ENCODE data around the gene ALCAM.

ALCAM gene

DNA sequence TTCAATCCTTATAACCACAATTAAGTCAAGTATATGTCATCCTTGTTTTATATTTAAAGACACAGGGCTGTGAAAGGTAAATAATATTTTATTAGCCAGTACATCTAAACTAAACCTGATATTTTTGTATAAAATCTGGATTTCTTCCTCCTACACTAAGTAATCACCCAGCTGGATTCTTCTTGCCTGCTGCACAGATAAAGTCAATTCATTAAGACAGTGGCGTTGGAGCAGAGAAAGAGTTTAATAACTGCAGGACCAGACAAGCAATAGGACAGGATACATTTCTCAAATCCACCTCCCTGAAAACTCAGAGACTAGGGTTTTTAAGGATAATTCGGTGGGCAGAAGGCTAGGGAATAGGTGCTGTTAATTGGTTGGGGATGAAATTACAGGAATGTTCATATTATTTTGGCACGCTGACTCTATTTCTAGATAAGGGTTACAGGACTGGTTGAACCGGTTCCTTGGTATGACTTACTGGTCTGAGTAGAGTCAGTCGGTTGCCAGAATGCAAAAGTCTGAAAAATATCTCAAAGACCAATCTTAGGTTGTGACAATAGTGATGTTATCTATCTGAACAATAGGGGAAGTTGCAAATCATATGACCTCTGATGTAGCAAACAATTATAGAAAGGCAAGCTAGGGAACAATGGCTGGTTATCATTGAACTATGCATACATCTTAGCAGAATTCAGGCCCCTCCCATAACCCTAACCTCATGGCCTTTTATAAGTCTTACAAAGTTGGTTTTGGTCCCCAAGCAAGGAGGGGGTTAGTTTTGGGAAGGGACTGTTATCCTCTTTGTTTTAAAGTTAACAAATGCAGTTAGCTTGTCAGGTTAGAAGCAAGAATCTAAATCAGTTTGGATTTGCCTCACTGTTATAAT lies 244.8 kb downstream of the ALCAM start:
- TF ChIP-seq POLR2AphosphoS5 (IDR thresholded peaks at IDR 0.05; ENCODE audit: low read depth, low read length) (no peak), FOXP2 (optimal IDR thresholded peaks at IDR 0.05; ENCODE audit: borderline replicate concordance, extremely low read depth, extremely low read length, insufficient read depth) (no peak), SIN3A (IDR thresholded peaks at IDR 0.05; ENCODE audit: borderline replicate concordance, insufficient read depth, low read length) (no peak), TAF1 (IDR thresholded peaks at IDR 0.05; ENCODE audit: borderline replicate concordance, insufficient read depth, low read length) (no peak)
- TF ChIP-seq, protein P1, sequence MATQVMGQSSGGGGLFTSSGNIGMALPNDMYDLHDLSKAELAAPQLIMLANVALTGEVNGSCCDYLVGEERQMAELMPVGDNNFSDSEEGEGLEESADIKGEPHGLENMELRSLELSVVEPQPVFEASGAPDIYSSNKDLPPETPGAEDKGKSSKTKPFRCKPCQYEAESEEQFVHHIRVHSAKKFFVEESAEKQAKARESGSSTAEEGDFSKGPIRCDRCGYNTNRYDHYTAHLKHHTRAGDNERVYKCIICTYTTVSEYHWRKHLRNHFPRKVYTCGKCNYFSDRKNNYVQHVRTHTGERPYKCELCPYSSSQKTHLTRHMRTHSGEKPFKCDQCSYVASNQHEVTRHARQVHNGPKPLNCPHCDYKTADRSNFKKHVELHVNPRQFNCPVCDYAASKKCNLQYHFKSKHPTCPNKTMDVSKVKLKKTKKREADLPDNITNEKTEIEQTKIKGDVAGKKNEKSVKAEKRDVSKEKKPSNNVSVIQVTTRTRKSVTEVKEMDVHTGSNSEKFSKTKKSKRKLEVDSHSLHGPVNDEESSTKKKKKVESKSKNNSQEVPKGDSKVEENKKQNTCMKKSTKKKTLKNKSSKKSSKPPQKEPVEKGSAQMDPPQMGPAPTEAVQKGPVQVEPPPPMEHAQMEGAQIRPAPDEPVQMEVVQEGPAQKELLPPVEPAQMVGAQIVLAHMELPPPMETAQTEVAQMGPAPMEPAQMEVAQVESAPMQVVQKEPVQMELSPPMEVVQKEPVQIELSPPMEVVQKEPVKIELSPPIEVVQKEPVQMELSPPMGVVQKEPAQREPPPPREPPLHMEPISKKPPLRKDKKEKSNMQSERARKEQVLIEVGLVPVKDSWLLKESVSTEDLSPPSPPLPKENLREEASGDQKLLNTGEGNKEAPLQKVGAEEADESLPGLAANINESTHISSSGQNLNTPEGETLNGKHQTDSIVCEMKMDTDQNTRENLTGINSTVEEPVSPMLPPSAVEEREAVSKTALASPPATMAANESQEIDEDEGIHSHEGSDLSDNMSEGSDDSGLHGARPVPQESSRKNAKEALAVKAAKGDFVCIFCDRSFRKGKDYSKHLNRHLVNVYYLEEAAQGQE (IDR thresholded peaks at IDR 0.05; ENCODE audit: insufficient read depth in 1 of 2, low read depth in 2 of 2, low read length in 2 of 2), result no peak

GRCh38 chr3:105613120-105613519 lies 246.4 kb downstream of the ALCAM start:
- TF ChIP-seq, protein P1 (IDR thresholded peaks at IDR 0.05; ENCODE audit: insufficient read depth in 1 of 2, low read depth in 2 of 2, low read length in 2 of 2), result no peak
- TF ChIP-seq FOXP2 (optimal IDR thresholded peaks at IDR 0.05; ENCODE audit: borderline replicate concordance, extremely low read depth, extremely low read length, insufficient read depth) (no peak), TAF1 (IDR thresholded peaks at IDR 0.05; ENCODE audit: borderline replicate concordance, insufficient read depth, low read length) (no peak), SIN3A (IDR thresholded peaks at IDR 0.05; ENCODE audit: borderline replicate concordance, insufficient read depth, low read length) (no peak), POLR2AphosphoS5 (IDR thresholded peaks at IDR 0.05; ENCODE audit: low read depth, low read length) (no peak)

DNA sequence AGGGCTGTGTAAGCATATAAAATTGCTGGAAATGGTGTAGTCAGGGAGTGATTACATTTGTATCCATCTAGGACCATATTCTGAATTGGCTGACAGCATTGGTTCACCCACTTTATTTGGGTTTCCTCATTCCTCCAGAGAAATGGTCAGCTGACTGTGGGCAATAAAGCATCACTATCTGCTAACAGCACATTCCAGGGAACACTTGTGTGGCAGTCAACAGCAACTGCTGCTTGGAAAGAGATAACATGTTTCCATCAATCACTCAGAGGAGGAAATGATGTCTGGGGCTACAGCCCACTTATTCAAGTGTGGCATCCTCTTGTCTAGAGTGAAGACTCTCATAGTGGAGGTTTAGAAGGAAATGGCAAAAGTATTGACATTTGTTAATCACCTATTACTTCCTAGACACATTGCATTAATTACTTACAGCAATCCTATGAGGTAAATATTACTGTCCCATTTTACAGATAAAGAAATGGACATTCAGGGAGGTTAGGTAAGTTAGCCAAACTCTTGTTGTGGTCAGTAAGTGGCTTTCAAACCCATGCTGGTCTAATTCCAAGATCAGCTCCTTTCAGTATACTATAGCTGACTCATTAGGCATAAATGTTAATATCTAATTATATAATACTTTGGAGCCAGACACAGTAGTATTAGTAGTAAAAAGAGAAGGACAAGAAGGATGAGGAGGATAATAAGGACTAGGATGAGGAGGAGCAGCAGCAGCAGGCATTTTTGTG lies 247.8 kb downstream of the ALCAM start:
- TF ChIP-seq, protein P1 (IDR thresholded peaks at IDR 0.05; ENCODE audit: insufficient read depth in 1 of 2, low read depth in 2 of 2, low read length in 2 of 2), result no peak
- TF ChIP-seq SIN3A (IDR thresholded peaks at IDR 0.05; ENCODE audit: borderline replicate concordance, insufficient read depth, low read length), result no peak
- no peak for TF ChIP-seq TAF1 (IDR thresholded peaks at IDR 0.05; ENCODE audit: borderline replicate concordance, insufficient read depth, low read length)
- no peak for TF ChIP-seq FOXP2 (optimal IDR thresholded peaks at IDR 0.05; ENCODE audit: borderline replicate concordance, extremely low read depth, extremely low read length, insufficient read depth)
- TF ChIP-seq POLR2AphosphoS5 (IDR thresholded peaks at IDR 0.05; ENCODE audit: low read depth, low read length), result no peak

DNA sequence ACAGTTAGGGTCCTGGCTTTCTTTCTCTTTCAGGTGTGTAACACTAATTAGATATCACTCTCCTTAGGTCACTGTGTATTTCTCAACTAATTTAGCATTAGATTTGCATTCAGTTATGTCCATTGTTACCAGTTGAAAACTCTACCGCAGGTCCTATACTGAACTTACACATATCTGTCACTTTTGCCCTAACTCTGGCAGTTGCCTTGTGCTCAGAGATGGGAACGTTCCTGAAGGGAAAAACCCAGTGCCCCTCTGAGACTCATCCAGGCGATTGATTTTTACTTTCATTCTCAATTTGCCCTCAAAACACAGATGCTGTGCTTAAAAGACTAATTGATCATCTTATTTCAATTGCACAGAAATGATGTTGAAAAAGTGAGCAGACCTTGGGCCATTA lies 249.1 kb downstream of the ALCAM start:
- no peak for TF ChIP-seq FOXP2 (optimal IDR thresholded peaks at IDR 0.05; ENCODE audit: borderline replicate concordance, extremely low read depth, extremely low read length, insufficient read depth)

DNA sequence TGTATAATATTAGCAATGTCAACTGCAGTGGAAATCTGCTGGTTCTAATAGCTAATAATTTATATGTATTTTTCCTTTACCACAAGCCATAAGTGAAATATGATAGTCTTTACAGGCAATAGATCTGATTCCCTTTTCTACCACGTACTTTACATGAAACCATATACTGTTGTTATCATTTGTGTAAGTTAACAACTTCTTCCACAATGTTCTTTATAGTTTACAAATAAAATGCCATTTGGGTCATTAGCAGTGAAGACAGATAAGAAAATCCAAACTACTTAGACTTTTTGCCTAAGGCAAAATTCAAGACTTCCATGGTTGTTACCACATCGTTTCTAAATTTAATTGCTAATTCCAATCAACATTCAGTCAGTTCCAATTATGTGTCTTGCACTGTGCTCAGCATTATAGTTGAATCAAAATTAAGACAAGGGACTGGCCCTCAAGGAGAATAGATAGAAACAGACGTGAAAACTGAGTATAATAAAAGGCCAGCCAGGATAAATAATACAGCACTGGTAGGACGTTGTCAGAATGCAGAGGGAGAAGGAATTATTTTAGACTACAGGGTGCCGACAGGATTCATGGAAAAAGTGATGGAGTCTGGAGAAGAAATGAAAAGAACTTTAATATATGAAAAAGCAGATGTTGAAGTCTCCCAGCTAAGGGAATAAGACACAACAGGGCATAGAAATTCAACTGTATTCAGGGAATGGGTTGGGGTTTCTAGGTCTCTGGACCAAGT lies 249.8 kb downstream of the ALCAM start:
- TF ChIP-seq TAF1 (IDR thresholded peaks at IDR 0.05; ENCODE audit: borderline replicate concordance, insufficient read depth, low read length) (no peak), SIN3A (IDR thresholded peaks at IDR 0.05; ENCODE audit: borderline replicate concordance, insufficient read depth, low read length) (no peak), FOXP2 (optimal IDR thresholded peaks at IDR 0.05; ENCODE audit: borderline replicate concordance, extremely low read depth, extremely low read length, insufficient read depth) (no peak), POLR2AphosphoS5 (IDR thresholded peaks at IDR 0.05; ENCODE audit: low read depth, low read length) (no peak)
- TF ChIP-seq, protein P1 (IDR thresholded peaks at IDR 0.05; ENCODE audit: insufficient read depth in 1 of 2, low read depth in 2 of 2, low read length in 2 of 2), result no peak
